Fibroblast of lung (primary cell): ENCODE data around the gene FAM117B. TPM values are rescaled to one million over a fixed set of nuclear protein-coding genes. Genes with fewer than 3 reads are reported as not detected.
"Not testable (repeated sequence)": the region's sequence is repeated elsewhere in the genome, so short reads cannot be mapped to it uniquely, and the experiment has no call there.

Source experiments
- DNase-seq, 2 donors: peaks; one replicate each; pipeline versions ENCODE4 v3.0.0 to v3.0.0-alpha.2; 2010; ENCODE audit warnings: low read depth in 2 of 2
- H2AFZ ChIP-seq: 2 replicates; pipeline ENCODE4 v1.5.1; 2012; ENCODE audit warnings: low read length, control low read depth, inconsistent platforms
- H3K27ac ChIP-seq: 2 replicates; pipeline ENCODE4 v1.5.1; 2011; ENCODE audit warnings: low read length, control low read depth; ENCODE audit not compliant: insufficient read depth
- H3K27me3 ChIP-seq: 2 replicates; pipeline ENCODE4 v1.5.1; 2011; ENCODE audit warnings: mild to moderate bottlenecking, low read length; ENCODE audit not compliant: control insufficient read depth, insufficient read depth
- H3K36me3 ChIP-seq: 2 replicates; pipeline ENCODE4 v1.5.1; 2011; ENCODE audit warnings: low read length; ENCODE audit not compliant: control insufficient read depth, insufficient read depth
- H3K4me1 ChIP-seq: 2 replicates; pipeline ENCODE4 v1.5.1; 2011; ENCODE audit warnings: low read length; ENCODE audit not compliant: control insufficient read depth, insufficient read depth; ENCODE audit errors: extremely low read depth
- H3K4me2 ChIP-seq: 2 replicates; pipeline ENCODE4 v1.5.1; 2011; ENCODE audit warnings: low read length, control low read depth; ENCODE audit not compliant: insufficient read depth; ENCODE audit errors: extremely low read depth
- H3K4me3 ChIP-seq, 4 experiments: fragments of 200-600 bp in 1 of 4; sonication (generic) in 1 of 4; replicated peaks in 1 of 4; 2 replicates each; pipeline ENCODE4 v1.5.1; 2011 to 2016; ENCODE audit warnings: low read length in 4 of 4, low read depth in 3 of 4, mild to moderate bottlenecking in 3 of 4, control low read depth in 2 of 4, inconsistent platforms in 1 of 4, mixed read lengths in 1 of 4; ENCODE audit not compliant: insufficient read depth in 1 of 4; ENCODE audit errors: control extremely low read depth in 1 of 4
- H3K79me2 ChIP-seq: 2 replicates; pipeline ENCODE4 v1.5.1; 2012; ENCODE audit warnings: mild to moderate bottlenecking, low read length, inconsistent platforms; ENCODE audit not compliant: control insufficient read depth, insufficient read depth
- H3K9ac ChIP-seq: 2 replicates; pipeline ENCODE4 v1.5.1; 2011; ENCODE audit warnings: mild to moderate bottlenecking, low read length, control low read depth; ENCODE audit not compliant: insufficient read depth
- H3K9me3 ChIP-seq: 2 replicates; pipeline ENCODE4 v1.5.1; 2012; ENCODE audit warnings: low read depth, low read length; ENCODE audit not compliant: control insufficient read depth, insufficient read depth
- H4K20me1 ChIP-seq: 2 replicates; pipeline ENCODE4 v1.5.1; 2011; ENCODE audit warnings: low read length; ENCODE audit not compliant: control insufficient read depth, insufficient read depth; ENCODE audit errors: extremely low read depth
- EZH2 ChIP-seq: IDR thresholded peaks from 2 replicates; pipeline ENCODE4 v1.5.1; 2012; ENCODE audit warnings: low read length, control low read depth, mild to moderate bottlenecking; ENCODE audit errors: missing control alignments
- polyA plus RNA-seq, 2 donors: library from polyadenylated mRNA; depleted of rRNA in 1 of 2; stranded (reverse) in 1 of 2; unstranded in 1 of 2; fragments of >200 nt; gene quantifications; 2 replicates each; pipeline ENCODE4 v1.2.1, GENCODE V29; 2011 to 2012; ENCODE audit warnings: missing spikeins in 1 of 2
- total RNA-seq: library from RNA; depleted of rRNA; stranded (reverse); fragments of >200 nt; gene quantifications from 2 replicates; pipeline ENCODE4 v1.2.1, GENCODE V29; 2014
- TF ChIP-seq, protein P1 (sequence below), 2 donors: IDR thresholded peaks in 1 of 2; conservative IDR thresholded peaks in 1 of 2; 1 replicate in 1 of 2; 2 replicates in 1 of 2; pipeline ENCODE4 v1.5.1; 2011 to 2012; ENCODE audit warnings: low read length in 2 of 2, control low read depth in 1 of 2, inconsistent platforms in 1 of 2, low read depth in 1 of 2, mild to moderate bottlenecking in 1 of 2

The FAM117B gene
- total and polyA plus RNA-seq, 2 donors (not counting 1 experiment from before 2014, with no cell fraction given) = 0.73 to 1.8 TPM

DNA sequence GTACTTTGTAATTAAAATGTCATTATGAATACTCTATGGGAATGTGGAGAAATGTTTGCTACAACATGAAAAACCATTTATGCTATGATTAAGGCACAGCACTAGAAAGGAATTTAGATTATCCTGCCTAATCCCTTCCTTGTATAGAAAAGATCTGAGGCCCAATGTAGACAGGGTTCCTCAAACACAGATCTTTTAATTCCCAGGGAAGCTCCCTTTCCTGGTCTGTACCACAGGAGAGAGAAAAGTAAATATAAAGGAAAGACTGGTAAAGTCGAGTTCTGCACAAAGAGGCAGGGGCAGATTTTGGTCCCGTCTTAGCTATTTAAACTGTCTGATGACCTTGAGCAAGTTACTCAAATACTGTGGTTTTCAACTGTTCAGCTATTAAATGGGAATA is 152.1 kb downstream of the FAM117B start:
- Histone ChIP-seq H3K9ac (no peak overlapping the region), H3K27ac (no peak overlapping the region), H3K4me2 (no peak overlapping the region), H3K36me3 (no peaks in the 10 kb centered on the region), H3K4me3 (no peak overlapping the region), H3K9me3 (no peaks in the 10 kb centered on the region), H3K27me3 (no peaks in the 10 kb centered on the region), H4K20me1 (no peaks in the 10 kb centered on the region), H3K4me1 (no peaks in the 10 kb centered on the region), H2AFZ (no peak overlapping the region), H3K79me2 (no peaks in the 10 kb centered on the region)
- no peak for DNase-seq
- TF ChIP-seq, protein P1, sequence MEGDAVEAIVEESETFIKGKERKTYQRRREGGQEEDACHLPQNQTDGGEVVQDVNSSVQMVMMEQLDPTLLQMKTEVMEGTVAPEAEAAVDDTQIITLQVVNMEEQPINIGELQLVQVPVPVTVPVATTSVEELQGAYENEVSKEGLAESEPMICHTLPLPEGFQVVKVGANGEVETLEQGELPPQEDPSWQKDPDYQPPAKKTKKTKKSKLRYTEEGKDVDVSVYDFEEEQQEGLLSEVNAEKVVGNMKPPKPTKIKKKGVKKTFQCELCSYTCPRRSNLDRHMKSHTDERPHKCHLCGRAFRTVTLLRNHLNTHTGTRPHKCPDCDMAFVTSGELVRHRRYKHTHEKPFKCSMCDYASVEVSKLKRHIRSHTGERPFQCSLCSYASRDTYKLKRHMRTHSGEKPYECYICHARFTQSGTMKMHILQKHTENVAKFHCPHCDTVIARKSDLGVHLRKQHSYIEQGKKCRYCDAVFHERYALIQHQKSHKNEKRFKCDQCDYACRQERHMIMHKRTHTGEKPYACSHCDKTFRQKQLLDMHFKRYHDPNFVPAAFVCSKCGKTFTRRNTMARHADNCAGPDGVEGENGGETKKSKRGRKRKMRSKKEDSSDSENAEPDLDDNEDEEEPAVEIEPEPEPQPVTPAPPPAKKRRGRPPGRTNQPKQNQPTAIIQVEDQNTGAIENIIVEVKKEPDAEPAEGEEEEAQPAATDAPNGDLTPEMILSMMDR (conservative IDR thresholded peaks at IDR 0.05 in 1 of 2, IDR thresholded peaks at IDR 0.05 in 1 of 2; ENCODE audit: low read depth in 1 of 2, low read length in 2 of 2) = no peak
- no peak for TF ChIP-seq EZH2

DNA sequence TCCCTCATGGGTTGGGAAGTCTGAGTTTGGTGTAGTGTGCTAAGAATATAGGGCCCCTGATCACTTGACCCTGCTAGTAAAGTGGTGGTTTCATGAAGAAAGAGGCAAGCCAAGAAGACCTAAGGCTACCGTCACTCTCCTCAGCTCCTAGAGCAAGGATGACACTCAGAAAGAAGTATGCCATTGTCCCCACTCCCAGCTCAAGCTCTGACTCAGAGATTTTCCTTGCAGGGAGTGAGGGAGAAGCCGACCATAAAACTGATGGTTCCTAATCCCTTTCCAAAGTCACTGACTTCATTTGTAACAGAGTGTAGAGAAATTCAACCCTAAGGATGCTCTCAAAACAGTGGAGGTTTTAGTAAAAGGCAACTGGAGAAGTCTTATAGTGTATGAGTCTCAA is 155.9 kb downstream of the FAM117B start:
- H3K9ac ChIP-seq = no peak overlapping the region
- no peaks in the 10 kb centered on the region for H3K4me1 ChIP-seq
- no peaks in the 10 kb centered on the region for H3K27me3 ChIP-seq
- no peaks in the 10 kb centered on the region for H3K36me3 ChIP-seq
- H3K4me2 ChIP-seq = no peak overlapping the region
- H4K20me1 ChIP-seq = no peaks in the 10 kb centered on the region
- H3K27ac ChIP-seq = no peak overlapping the region
- H2AFZ ChIP-seq = no peak overlapping the region
- no peaks in the 10 kb centered on the region for H3K9me3 ChIP-seq
- DNase-seq = peak in 1 of 2 donors; percentile 7
- no peak overlapping the region for H3K4me3 ChIP-seq
- TF ChIP-seq, protein P1 (conservative IDR thresholded peaks at IDR 0.05 in 1 of 2, IDR thresholded peaks at IDR 0.05 in 1 of 2; ENCODE audit: low read depth in 1 of 2, low read length in 2 of 2) = no peak
- TF ChIP-seq EZH2 = no peak
- no peaks in the 10 kb centered on the region for H3K79me2 ChIP-seq

DNA sequence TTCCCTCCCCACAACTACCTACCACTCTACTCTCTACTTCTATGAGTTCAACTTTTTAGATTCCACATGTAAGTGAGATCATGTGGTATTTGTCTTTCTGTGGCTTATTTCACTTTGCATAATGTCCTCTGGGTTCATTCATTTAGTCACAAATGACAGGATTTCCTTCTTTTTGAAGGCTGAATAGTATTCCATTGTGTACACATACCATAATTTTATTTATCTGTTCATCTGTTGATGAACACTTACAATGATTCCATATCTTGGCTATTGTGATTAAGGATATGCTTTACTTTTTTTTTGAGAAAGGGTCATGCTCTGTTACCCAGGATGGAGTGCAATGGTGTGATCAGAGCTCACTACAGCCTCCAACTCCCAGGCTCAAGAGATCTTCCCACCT is 163.2 kb downstream of the FAM117B start:
- H4K20me1 ChIP-seq = no peaks in the 10 kb centered on the region
- no peak overlapping the region for H3K27ac ChIP-seq
- H3K4me1 ChIP-seq = no peaks in the 10 kb centered on the region
- H3K27me3 ChIP-seq = no peaks in the 10 kb centered on the region
- H3K9me3 ChIP-seq = no peaks in the 10 kb centered on the region
- no peak for DNase-seq
- no peak overlapping the region for H3K4me2 ChIP-seq
- H3K79me2 ChIP-seq = no peaks in the 10 kb centered on the region
- no peak overlapping the region for H3K9ac ChIP-seq
- no peak overlapping the region for H2AFZ ChIP-seq
- no peak for TF ChIP-seq EZH2
- TF ChIP-seq, protein P1 (conservative IDR thresholded peaks at IDR 0.05 in 1 of 2, IDR thresholded peaks at IDR 0.05 in 1 of 2; ENCODE audit: low read depth in 1 of 2, low read length in 2 of 2) = no peak
- no peak overlapping the region for H3K4me3 ChIP-seq
- no peaks in the 10 kb centered on the region for H3K36me3 ChIP-seq

DNA sequence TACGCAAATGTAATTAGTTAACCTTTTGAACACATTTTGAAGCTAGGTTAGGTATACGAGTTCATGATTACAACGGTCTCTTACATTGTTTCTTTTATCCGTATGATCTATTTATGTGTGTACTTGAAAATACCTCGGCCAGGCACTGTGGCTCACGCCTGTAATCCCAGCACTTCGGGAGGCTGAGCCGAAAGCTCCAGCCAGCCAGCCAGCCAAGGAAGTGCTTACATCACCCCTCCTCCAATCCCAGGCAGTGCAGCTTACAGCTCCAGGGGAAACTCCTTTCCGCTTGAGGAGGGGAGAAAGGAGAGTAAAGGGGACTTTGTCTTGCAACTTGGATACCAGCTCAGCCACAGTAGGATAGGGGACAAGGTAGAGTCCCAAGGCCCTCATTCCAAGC is 171.1 kb downstream of the FAM117B start:
- H4K20me1 ChIP-seq, H3K36me3 ChIP-seq, H3K4me3 ChIP-seq, H3K9ac ChIP-seq, H3K4me2 ChIP-seq, H3K9me3 ChIP-seq, H2AFZ ChIP-seq, H3K27me3 ChIP-seq, H3K27ac ChIP-seq, H3K4me1 ChIP-seq, H3K79me2 ChIP-seq: not testable (repeated sequence)
- DNase-seq = peak in 1 of 2 donors; percentile 16

DNA sequence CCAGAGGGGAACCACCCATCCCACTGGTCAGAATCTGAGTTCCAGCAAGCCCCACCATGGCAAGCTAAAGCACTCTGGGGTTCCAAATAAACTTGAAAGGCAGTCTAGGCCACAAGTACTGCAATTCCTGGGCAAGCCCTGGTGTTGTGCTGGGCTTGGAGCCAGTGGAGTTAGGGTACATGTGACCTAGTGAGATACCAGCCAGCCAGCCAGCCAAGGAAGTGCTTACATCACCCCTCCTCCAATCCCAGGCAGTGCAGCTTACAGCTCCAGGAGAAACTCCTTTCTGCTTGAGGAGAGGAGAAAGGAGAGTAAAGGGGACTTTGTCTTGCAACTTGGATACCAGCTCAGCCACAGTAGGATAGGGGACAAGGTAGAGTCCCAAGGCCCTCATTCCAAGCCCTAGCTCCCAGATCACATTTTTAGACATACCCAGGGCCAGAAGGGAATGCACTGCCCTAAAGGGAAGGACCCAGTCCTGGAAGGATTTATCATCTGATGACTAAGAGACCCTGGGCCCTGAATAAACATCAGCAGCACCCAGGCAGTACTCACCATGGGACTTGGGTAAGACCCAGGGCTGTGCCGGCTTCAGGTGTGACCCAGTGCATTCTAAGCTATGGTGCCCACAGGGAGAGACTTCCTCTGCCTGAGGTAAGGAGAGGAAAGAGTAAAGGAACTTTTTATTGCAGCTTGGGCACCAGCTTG is 172.8 kb downstream of the FAM117B start:
- not testable (repeated sequence) for H3K36me3 ChIP-seq, H3K9ac ChIP-seq, H4K20me1 ChIP-seq, H3K4me3 ChIP-seq, H3K27me3 ChIP-seq, H3K27ac ChIP-seq, H3K4me2 ChIP-seq, H3K4me1 ChIP-seq, H3K79me2 ChIP-seq, H3K9me3 ChIP-seq
- peak overlapping the region; percentile 15 for H2AFZ ChIP-seq
- peak; percentile 88 to 93 for DNase-seq
